Measurements from ENCODE around the gene CAMSAP3.

Gene CAMSAP3

GRCh38 chr19:7622933-7623685, 27.4 kb downstream of the CAMSAP3 start:
- Histone ChIP-seq H3K9me3 (ENCODE audit: low read length) (no peaks in the 10 kb centered on the region), H3K36me3 (ENCODE audit: insufficient read depth, low read length) (peaks cover 61% of the 10 kb centered on the region), H2AFZ (ENCODE audit: low read depth, low read length) (no peak overlapping the region), H3K4me1 (ENCODE audit: insufficient read depth, low read length) (peaks cover 1% of the 10 kb centered on the region), H3K4me3 (ENCODE audit: low read length) (no peak overlapping the region), H3K27me3 (ENCODE audit: insufficient read depth, low read length) (no peaks in the 10 kb centered on the region)

GRCh38 chr19:7623725-7624603, 28.3 kb downstream of the CAMSAP3 start:
- no peak overlapping the region for H3K4me3 ChIP-seq (ENCODE audit: low read length)
- peaks cover 10% of the 10 kb centered on the region for H3K4me1 ChIP-seq (ENCODE audit: insufficient read depth, low read length)
- no peaks in the 10 kb centered on the region for H3K9me3 ChIP-seq (ENCODE audit: low read length)
- no peak overlapping the region for H2AFZ ChIP-seq (ENCODE audit: low read depth, low read length)
- peaks cover 54% of the 10 kb centered on the region for H3K36me3 ChIP-seq (ENCODE audit: insufficient read depth, low read length)
- no peaks in the 10 kb centered on the region for H3K27me3 ChIP-seq (ENCODE audit: insufficient read depth, low read length)

- H3K36me3 ChIP-seq (ENCODE audit: insufficient read depth, low read length) = peaks cover 48% of the 10 kb centered on the region
- no peaks in the 10 kb centered on the region for H3K9me3 ChIP-seq (ENCODE audit: low read length)
- H3K27me3 ChIP-seq (ENCODE audit: insufficient read depth, low read length) = no peaks in the 10 kb centered on the region
These were observed 29.1 kb downstream of the CAMSAP3 start for GRCh38 chr19:7624810-7625209.

GRCh38 chr19:7625763-7626372, 30.2 kb downstream of the CAMSAP3 start:
- Histone ChIP-seq H3K4me3 (ENCODE audit: low read length) (no peak overlapping the region), H3K27me3 (ENCODE audit: insufficient read depth, low read length) (no peaks in the 10 kb centered on the region), H3K36me3 (ENCODE audit: insufficient read depth, low read length) (peaks cover 43% of the 10 kb centered on the region), H2AFZ (ENCODE audit: low read depth, low read length) (no peak overlapping the region), H3K9me3 (ENCODE audit: low read length) (no peaks in the 10 kb centered on the region), H3K4me1 (ENCODE audit: insufficient read depth, low read length) (peaks cover 20% of the 10 kb centered on the region)

More at GRCh38 chr19:7624810-7625209, 29.1 kb downstream of the CAMSAP3 start:
- Histone ChIP-seq H3K4me3 (ENCODE audit: low read length) (no peak overlapping the region), H2AFZ (ENCODE audit: low read depth, low read length) (no peak overlapping the region), H3K4me1 (ENCODE audit: insufficient read depth, low read length) (peaks cover 10% of the 10 kb centered on the region)

GRCh38 chr19:7627166-7627565, 31.5 kb downstream of the CAMSAP3 start:
- no peaks in the 10 kb centered on the region for H3K9me3 ChIP-seq (ENCODE audit: low read length)
- no peak overlapping the region for H3K4me3 ChIP-seq (ENCODE audit: low read length)
- no peak overlapping the region for H2AFZ ChIP-seq (ENCODE audit: low read depth, low read length)
- H3K27me3 ChIP-seq (ENCODE audit: insufficient read depth, low read length) = no peaks in the 10 kb centered on the region
- H3K4me1 ChIP-seq (ENCODE audit: insufficient read depth, low read length) = peaks cover 22% of the 10 kb centered on the region
- peaks cover 36% of the 10 kb centered on the region for H3K36me3 ChIP-seq (ENCODE audit: insufficient read depth, low read length)

DNA sequence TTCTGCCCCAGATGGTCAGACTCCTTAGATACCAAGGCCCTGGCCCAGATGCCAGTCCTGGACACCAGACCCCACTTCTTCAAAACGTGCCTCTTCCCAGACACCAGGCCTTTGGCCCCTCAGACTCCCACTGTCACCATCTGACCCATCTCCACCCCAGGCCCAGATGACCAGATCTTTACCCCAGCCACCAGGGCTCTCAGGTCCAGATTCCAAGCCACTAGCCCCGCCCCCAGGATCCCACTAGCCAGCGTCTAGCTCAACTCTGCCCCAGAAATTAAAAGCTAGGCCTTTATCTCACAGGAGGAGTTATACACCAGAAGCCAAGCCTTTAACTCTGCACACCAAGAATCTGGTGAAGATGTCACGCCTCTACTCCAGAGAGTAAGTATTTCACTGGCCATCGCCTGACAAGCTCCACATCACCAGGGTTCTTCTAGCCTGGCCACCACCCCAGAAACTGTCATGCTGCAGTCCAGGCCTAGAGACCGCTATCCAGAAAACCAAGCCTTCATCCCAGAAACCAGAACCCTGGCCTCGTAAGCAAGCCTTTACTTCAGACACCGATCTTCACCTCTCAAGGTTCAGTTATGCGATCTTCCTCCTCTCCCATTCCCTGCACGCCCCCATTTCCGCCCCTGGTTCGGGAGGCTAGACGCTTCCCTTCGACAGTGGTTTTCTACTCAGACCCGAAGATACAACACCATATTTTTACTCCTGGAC, 33.1 kb downstream of the CAMSAP3 start:
- Histone ChIP-seq H3K4me1 (ENCODE audit: insufficient read depth, low read length) (peaks cover 22% of the 10 kb centered on the region), H3K9me3 (ENCODE audit: low read length) (no peaks in the 10 kb centered on the region), H2AFZ (ENCODE audit: low read depth, low read length) (no peak overlapping the region), H3K27me3 (ENCODE audit: insufficient read depth, low read length) (no peaks in the 10 kb centered on the region), H3K4me3 (ENCODE audit: low read length) (peak overlapping the region; percentile 90), H3K36me3 (ENCODE audit: insufficient read depth, low read length) (peaks cover 26% of the 10 kb centered on the region)

DNA sequence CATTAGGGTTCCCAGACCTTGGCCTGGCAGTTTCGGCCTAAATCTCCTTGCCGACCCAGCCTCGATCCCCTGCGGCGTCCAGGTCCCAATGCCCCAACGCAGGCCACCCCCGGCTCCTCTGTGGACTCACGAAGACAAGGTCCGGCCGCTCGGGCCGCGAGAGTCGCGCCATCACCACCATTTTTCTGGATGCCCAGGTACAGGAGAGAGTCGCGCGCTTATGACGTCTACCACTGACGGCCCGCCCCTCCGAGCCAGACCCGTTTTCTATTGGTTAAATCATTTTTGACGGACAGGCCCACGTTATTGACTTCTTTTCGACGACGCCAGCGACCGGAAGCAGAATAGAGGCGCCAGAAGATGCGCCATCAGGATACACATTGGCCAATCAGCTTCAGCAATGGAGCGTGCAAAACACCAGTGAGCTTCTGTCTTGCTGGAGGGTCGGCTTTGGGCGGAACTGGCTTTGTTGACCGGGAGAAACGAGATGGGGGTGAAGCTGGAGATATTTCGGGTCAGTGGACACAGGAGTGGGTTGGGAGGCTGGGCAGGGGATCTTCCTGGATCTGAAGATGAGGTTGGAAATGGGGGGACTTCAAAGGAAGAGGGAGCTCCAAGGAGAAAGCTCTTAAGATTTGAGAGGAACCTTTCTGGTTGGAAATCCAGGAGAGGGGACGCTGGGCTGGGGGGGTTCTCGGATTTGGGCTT, 33.8 kb downstream of the CAMSAP3 start, which contains the start of the genes PET100 and XAB2:
PET100 (plus strand) TSS at position 447 of the 708 bp plus-strand sequence; CDS start at position 488, 41 bp downstream.
XAB2 (minus strand) TSS at position 199 of the 708 bp plus-strand sequence; CDS start at position 181, 18 bp downstream.
- Histone ChIP-seq H3K27me3 (ENCODE audit: insufficient read depth, low read length) (no peaks in the 10 kb centered on the region), H3K4me1 (ENCODE audit: insufficient read depth, low read length) (peaks cover 22% of the 10 kb centered on the region), H2AFZ (ENCODE audit: low read depth, low read length) (no peak within 1 kb of the TSS), H3K4me3 (ENCODE audit: low read length) (peak within 1 kb of the TSS; percentile 90), H3K36me3 (ENCODE audit: insufficient read depth, low read length) (peaks cover 20% of the 10 kb centered on the region), H3K9me3 (ENCODE audit: low read length) (no peaks in the 10 kb centered on the region)

- no peak overlapping the region for H3K4me3 ChIP-seq (ENCODE audit: low read length)
- no peak overlapping the region for H2AFZ ChIP-seq (ENCODE audit: low read depth, low read length)
- H3K36me3 ChIP-seq (ENCODE audit: insufficient read depth, low read length) = peaks cover 9% of the 10 kb centered on the region
These were observed 35.9 kb downstream of the CAMSAP3 start for GRCh38 chr19:7631577-7631976.

GRCh38 chr19:7632340-7633203, 36.9 kb downstream of the CAMSAP3 start:
- no peak overlapping the region for H3K4me3 ChIP-seq (ENCODE audit: low read length)
- H2AFZ ChIP-seq (ENCODE audit: low read depth, low read length) = no peak overlapping the region
- peaks cover 13% of the 10 kb centered on the region for H3K27me3 ChIP-seq (ENCODE audit: insufficient read depth, low read length)
- peaks cover 9% of the 10 kb centered on the region for H3K36me3 ChIP-seq (ENCODE audit: insufficient read depth, low read length)
- H3K9me3 ChIP-seq (ENCODE audit: low read length) = no peaks in the 10 kb centered on the region
- peaks cover 22% of the 10 kb centered on the region for H3K4me1 ChIP-seq (ENCODE audit: insufficient read depth, low read length)

More at GRCh38 chr19:7631577-7631976, 35.9 kb downstream of the CAMSAP3 start:
- no peaks in the 10 kb centered on the region for H3K9me3 ChIP-seq (ENCODE audit: low read length)
- peaks cover 22% of the 10 kb centered on the region for H3K4me1 ChIP-seq (ENCODE audit: insufficient read depth, low read length)
- peaks cover 7% of the 10 kb centered on the region for H3K27me3 ChIP-seq (ENCODE audit: insufficient read depth, low read length)

GRCh38 chr19:7633698-7634097, 38.0 kb downstream of the CAMSAP3 start, which contains the start of gene PCP2:
PCP2 (minus strand) TSS chr19:7633719; CDS start chr19:7633457, 262 bp downstream.
- no peak within 1 kb of the TSS for H2AFZ ChIP-seq (ENCODE audit: low read depth, low read length)
- no peaks in the 10 kb centered on the region for H3K9me3 ChIP-seq (ENCODE audit: low read length)
- peaks cover 9% of the 10 kb centered on the region for H3K36me3 ChIP-seq (ENCODE audit: insufficient read depth, low read length)
- H3K4me3 ChIP-seq (ENCODE audit: low read length) = no peak within 1 kb of the TSS
- peaks cover 14% of the 10 kb centered on the region for H3K27me3 ChIP-seq (ENCODE audit: insufficient read depth, low read length)
- peaks cover 15% of the 10 kb centered on the region for H3K4me1 ChIP-seq (ENCODE audit: insufficient read depth, low read length)

DNA sequence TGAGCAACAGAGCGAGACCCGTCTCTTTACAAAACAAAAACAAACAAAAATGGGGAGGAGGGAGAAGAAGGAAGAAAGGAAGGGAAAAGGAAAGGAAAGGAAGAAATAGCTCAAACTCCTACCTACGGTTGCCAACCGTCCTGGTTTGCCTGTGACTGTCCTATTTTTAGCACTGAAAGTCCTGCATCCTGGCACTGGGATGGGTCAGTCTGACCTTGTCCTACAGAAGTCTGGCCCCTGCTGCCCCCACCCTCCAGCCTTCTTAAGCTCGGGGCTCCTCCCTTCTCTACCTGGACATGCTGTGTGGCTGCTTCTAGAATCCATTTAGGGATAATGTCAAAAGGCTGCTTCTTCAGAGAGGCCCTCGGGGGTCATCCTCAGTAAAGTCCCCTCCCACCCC, 40.0 kb downstream of the CAMSAP3 start:
- Histone ChIP-seq H3K27me3 (ENCODE audit: insufficient read depth, low read length) (peaks cover 14% of the 10 kb centered on the region), H3K9me3 (ENCODE audit: low read length) (no peaks in the 10 kb centered on the region), H3K36me3 (ENCODE audit: insufficient read depth, low read length) (peaks cover 9% of the 10 kb centered on the region), H2AFZ (ENCODE audit: low read depth, low read length) (no peak overlapping the region), H3K4me3 (ENCODE audit: low read length) (no peak overlapping the region), H3K4me1 (ENCODE audit: insufficient read depth, low read length) (peaks cover 5% of the 10 kb centered on the region)
